ENCODE measurements around the gene ALDH1B1.

ALDH1B1 gene

GRCh38 chr9:38401994-38402393, 9.5 kb downstream of the ALDH1B1 start:
- Histone ChIP-seq H3K4me2 (ENCODE audit: low read length) (no peak overlapping the region), H3K9ac (no peak overlapping the region), H3K9me3 (ENCODE audit: control insufficient read depth, low read length) (no peaks in the 10 kb centered on the region), H3K4me3 (ENCODE audit: low read depth, low read length) (no peak overlapping the region), H3K27me3 (ENCODE audit: control insufficient read depth, insufficient read depth, low read length) (no peaks in the 10 kb centered on the region), H3K79me2 (no peaks in the 10 kb centered on the region), H3K27ac (no peak overlapping the region), H3K36me3 (ENCODE audit: control insufficient read depth, insufficient read depth, low read length) (no peaks in the 10 kb centered on the region), H2AFZ (no peak overlapping the region), H3K4me1 (no peaks in the 10 kb centered on the region)
- TF ChIP-seq CTCF (IDR thresholded peaks at IDR 0.05): no peak

- Histone ChIP-seq H3K9me3 (ENCODE audit: control insufficient read depth, low read length) (no peaks in the 10 kb centered on the region), H3K4me1 (no peaks in the 10 kb centered on the region), H3K79me2 (no peaks in the 10 kb centered on the region), H2AFZ (no peak overlapping the region), H3K9ac (no peak overlapping the region), H3K4me2 (ENCODE audit: low read length) (no peak overlapping the region), H3K4me3 (ENCODE audit: low read depth, low read length) (no peak overlapping the region), H3K27ac (no peak overlapping the region), H3K36me3 (ENCODE audit: control insufficient read depth, insufficient read depth, low read length) (no peaks in the 10 kb centered on the region), H3K27me3 (ENCODE audit: control insufficient read depth, insufficient read depth, low read length) (no peaks in the 10 kb centered on the region)
- TF ChIP-seq CTCF (IDR thresholded peaks at IDR 0.05): no peak
Observed at GRCh38 chr9:38404314-38404713, 11.8 kb downstream of the ALDH1B1 start.

- Histone ChIP-seq H2AFZ (no peak overlapping the region), H3K27ac (no peak overlapping the region)
Observed at GRCh38 chr9:38405785-38406184, 13.3 kb downstream of the ALDH1B1 start.

GRCh38 chr9:38406476-38407186, 14.1 kb downstream of the ALDH1B1 start:
- Histone ChIP-seq H2AFZ (no peak overlapping the region), H3K79me2 (no peaks in the 10 kb centered on the region), H3K4me2 (ENCODE audit: low read length) (no peak overlapping the region), H3K9me3 (ENCODE audit: control insufficient read depth, low read length) (no peaks in the 10 kb centered on the region), H3K4me1 (no peaks in the 10 kb centered on the region), H3K27me3 (ENCODE audit: control insufficient read depth, insufficient read depth, low read length) (no peaks in the 10 kb centered on the region), H3K27ac (no peak overlapping the region), H3K36me3 (ENCODE audit: control insufficient read depth, insufficient read depth, low read length) (no peaks in the 10 kb centered on the region), H3K4me3 (ENCODE audit: low read depth, low read length) (no peak overlapping the region), H3K9ac (no peak overlapping the region)
- TF ChIP-seq CTCF (IDR thresholded peaks at IDR 0.05): no peak

More at GRCh38 chr9:38405785-38406184, 13.3 kb downstream of the ALDH1B1 start:
- H3K9ac ChIP-seq: no peak overlapping the region
- no peak for TF ChIP-seq CTCF (IDR thresholded peaks at IDR 0.05)
- H3K4me1 ChIP-seq: no peaks in the 10 kb centered on the region
- no peaks in the 10 kb centered on the region for H3K79me2 ChIP-seq
- no peaks in the 10 kb centered on the region for H3K36me3 ChIP-seq (ENCODE audit: control insufficient read depth, insufficient read depth, low read length)
- H3K4me2 ChIP-seq (ENCODE audit: low read length): no peak overlapping the region
- no peak overlapping the region for H3K4me3 ChIP-seq (ENCODE audit: low read depth, low read length)
- no peaks in the 10 kb centered on the region for H3K9me3 ChIP-seq (ENCODE audit: control insufficient read depth, low read length)
- no peaks in the 10 kb centered on the region for H3K27me3 ChIP-seq (ENCODE audit: control insufficient read depth, insufficient read depth, low read length)

GRCh38 chr9:38408719-38409118, 16.2 kb downstream of the ALDH1B1 start:
- no peak for TF ChIP-seq CTCF (IDR thresholded peaks at IDR 0.05)
- Histone ChIP-seq H3K9ac (no peak overlapping the region), H3K4me2 (ENCODE audit: low read length) (no peak overlapping the region), H3K27ac (no peak overlapping the region), H3K79me2 (no peaks in the 10 kb centered on the region), H3K4me3 (ENCODE audit: low read depth, low read length) (no peak overlapping the region), H3K36me3 (ENCODE audit: control insufficient read depth, insufficient read depth, low read length) (no peaks in the 10 kb centered on the region), H2AFZ (no peak overlapping the region), H3K27me3 (ENCODE audit: control insufficient read depth, insufficient read depth, low read length) (no peaks in the 10 kb centered on the region), H3K9me3 (ENCODE audit: control insufficient read depth, low read length) (no peaks in the 10 kb centered on the region), H3K4me1 (no peaks in the 10 kb centered on the region)

Measured in parathyroid adenoma (tissue), 2 donors.